Mucosa of stomach (tissue), 1 donor: ENCODE results near the gene AK2.

Experiments used
- H3K27me3 ChIP-seq: one replicate; pipeline ENCODE4 v1.7.0; 2013; ENCODE audit warnings: mild to moderate bottlenecking, low read length; ENCODE audit not compliant: control insufficient read depth, insufficient read depth
- H3K36me3 ChIP-seq: one replicate; pipeline ENCODE4 v1.7.0; 2013; ENCODE audit warnings: low read length; ENCODE audit not compliant: control insufficient read depth, insufficient read depth
- H3K4me1 ChIP-seq: one replicate; pipeline ENCODE4 v1.7.0; 2013; ENCODE audit warnings: mild to moderate bottlenecking, low read length; ENCODE audit not compliant: control insufficient read depth, insufficient read depth
- H3K4me3 ChIP-seq: one replicate; pipeline ENCODE4 v1.7.0; 2013; ENCODE audit warnings: low read length
- H3K9ac ChIP-seq: one replicate; pipeline ENCODE4 v1.7.0; 2013; ENCODE audit warnings: mild to moderate bottlenecking, low read length, moderate library complexity
- H3K9me3 ChIP-seq: one replicate; pipeline ENCODE4 v1.7.0; 2013; ENCODE audit warnings: mild to moderate bottlenecking, low read length, moderate library complexity; ENCODE audit not compliant: control insufficient read depth
- donor health status: Pancreatic carcinoma.

AK2 gene

GRCh38 chr1:32958827-32959226, 77.9 kb downstream of the AK2 start:
- no peaks in the 10 kb centered on the region for H3K9me3 ChIP-seq
- no peaks in the 10 kb centered on the region for H3K36me3 ChIP-seq
- H3K4me3 ChIP-seq = no peak overlapping the region
- H3K4me1 ChIP-seq = peaks cover 14% of the 10 kb centered on the region
- H3K9ac ChIP-seq = no peak overlapping the region
- no peaks in the 10 kb centered on the region for H3K27me3 ChIP-seq
